ENCODE data around the gene MCHR2.

Gene MCHR2

GRCh38 chr6:99875068-99875467, 119.0 kb downstream of the MCHR2 start:
- H3K36me3 ChIP-seq: no peaks in the 10 kb centered on the region
- no peaks in the 10 kb centered on the region for H4K20me1 ChIP-seq
- peaks cover 0 to 6% (median 0%) of the 10 kb centered on the region in 10 experiments; a peak in 1 of 20 replicates for H3K4me1 ChIP-seq
- no peak for TF ChIP-seq Cebpa-rat (IDR thresholded peaks at IDR 0.05)
- H3K4me2 ChIP-seq: no peak overlapping the region; a peak in 1 of 22 replicates
- no peak overlapping the region for H3K4me3 ChIP-seq
- H3K27me3 ChIP-seq: no peaks in the 10 kb centered on the region
- H3K9ac ChIP-seq: no peak overlapping the region
- no peaks in the 10 kb centered on the region for H3K9me3 ChIP-seq (replicated peaks in 1 of 11)
- H3K27ac ChIP-seq: no peak overlapping the region

GRCh38 chr6:99873084-99873483, 120.9 kb downstream of the MCHR2 start:
- Histone ChIP-seq H3K36me3 (no peaks in the 10 kb centered on the region), H3K4me1 (peaks cover 0 to 6% (median 0%) of the 10 kb centered on the region in 10 experiments; a peak in 1 of 20 replicates), H3K4me2 (no peak overlapping the region), H3K27ac (no peak overlapping the region), H3K9me3 (replicated peaks in 1 of 11) (no peaks in the 10 kb centered on the region), H4K20me1 (no peaks in the 10 kb centered on the region), H3K9ac (no peak overlapping the region), H3K27me3 (no peaks in the 10 kb centered on the region), H3K4me3 (no peak overlapping the region)
- no peak for TF ChIP-seq Cebpa-rat (IDR thresholded peaks at IDR 0.05)

GRCh38 chr6:99871641-99872040, 122.4 kb downstream of the MCHR2 start:
- no peaks in the 10 kb centered on the region for H3K36me3 ChIP-seq
- no peaks in the 10 kb centered on the region for H3K9me3 ChIP-seq (replicated peaks in 1 of 11)
- no peak overlapping the region for H3K27ac ChIP-seq
- no peak for TF ChIP-seq Cebpa-rat (IDR thresholded peaks at IDR 0.05)
- H3K9ac ChIP-seq: no peak overlapping the region
- peaks cover 0 to 6% (median 0%) of the 10 kb centered on the region in 10 experiments; a peak in 1 of 20 replicates for H3K4me1 ChIP-seq
- no peaks in the 10 kb centered on the region for H3K27me3 ChIP-seq
- no peak overlapping the region for H3K4me3 ChIP-seq
- H3K4me2 ChIP-seq: no peak overlapping the region
- no peaks in the 10 kb centered on the region for H4K20me1 ChIP-seq

Data from BLaER1 treated with 17β-estradiol and CSF1 and Interleukin-3, amounts not matched to agents 10 nM and 100 nM (cell line).